Heart left ventricle (tissue), 16 donors: ENCODE results near the gene SALL3. TPM values are rescaled to one million over a fixed set of nuclear protein-coding genes. Genes with fewer than 3 reads are reported as not detected.

ENCODE experiments used
- ATAC-seq, 4 donors: fragments of 200-7000 bp; cut with Tn5 transposase; one replicate each; pipeline ENCODE4 v1.9.1; 2020 to 2022; ENCODE audit warnings: moderate library complexity in 4 of 4, mild to moderate bottlenecking in 3 of 4, moderate number of reproducible peaks in 1 of 4
- DNase-seq, 5 donors: peaks; one replicate each; pipeline ENCODE4 v3.0.0-alpha.2; 2020
- H3K27ac ChIP-seq, 12 donors: fragments of 200-600 bp; sonication (generic) in 4 of 12; one replicate each; pipeline versions ENCODE4 v1.5.0 to v1.8.0; 2016 to 2022; ENCODE audit warnings: mild to moderate bottlenecking in 2 of 12
- H3K27me3 ChIP-seq, 9 donors: fragments of 200-600 bp; sonication (generic) in 2 of 9; one replicate each; pipeline versions ENCODE4 v1.5.1 to v1.8.0; 2016 to 2022; ENCODE audit warnings: mild to moderate bottlenecking in 3 of 9
- H3K36me3 ChIP-seq, 9 donors: fragments of 200-600 bp; sonication (generic) in 2 of 9; one replicate each; pipeline versions ENCODE4 v1.5.0 to v1.8.0; 2018 to 2022; ENCODE audit warnings: mild to moderate bottlenecking in 2 of 9
- H3K4me1 ChIP-seq, 12 donors: fragments of 200-600 bp; sonication (generic) in 4 of 12; one replicate each; pipeline versions ENCODE4 v1.5.0 to v1.8.0; 2016 to 2022; ENCODE audit warnings: mild to moderate bottlenecking in 3 of 12
- H3K4me3 ChIP-seq, 12 donors: fragments of 200-600 bp; sonication (generic) in 4 of 12; one replicate each; pipeline versions ENCODE4 v1.5.0 to v1.8.0; 2017 to 2022; ENCODE audit warnings: mild to moderate bottlenecking in 9 of 12, moderate library complexity in 4 of 12
- H3K9me3 ChIP-seq, 12 donors: fragments of 200-600 bp; sonication (generic) in 4 of 12; one replicate each; pipeline versions ENCODE4 v1.5.0 to v1.8.0; 2016 to 2022; ENCODE audit warnings: mild to moderate bottlenecking in 1 of 12
- CTCF ChIP-seq, 12 donors: fragments of 200-600 bp; sonication (generic) in 4 of 12; IDR thresholded peaks; one replicate each; pipeline versions ENCODE4 v1.5.0 to v1.8.0; 2018 to 2022; ENCODE audit warnings: antibody characterized with exemption in 12 of 12, mild to moderate bottlenecking in 5 of 12
- POLR2A ChIP-seq, 2 donors: fragments of 450-650 bp; IDR thresholded peaks; one replicate each; pipeline ENCODE4 v1.6.1; 2017; ENCODE audit warnings: antibody characterized with exemption in 2 of 2, mild to moderate bottlenecking in 2 of 2, moderate library complexity in 2 of 2
- WGBS, 4 donors: extraction: QIAGEN DNeasy Blood & Tissue Kit in 2 of 4; methylation state at CpG; one replicate each; pipeline versions ENCODE4 v1.1.5 to v1.1.7; 2013 to 2018; 5-methylcytosine and 5-hydroxymethylcytosine counted together
- intact Hi-C, 10 donors: fragments of 100-400 bp; cut with DNase I; formaldehyde crosslinking; loops; one replicate each; pipeline versions ENCODE4 v1.11.1 to v1.14.2; 2022
- polyA plus RNA-seq, 2 donors: library from polyadenylated mRNA; stranded (reverse); fragments of 200-250 nt; gene quantifications; one replicate each; pipeline ENCODE4 v1.2.3, GENCODE V29; 2013
- total RNA-seq, 9 donors: library from RNA; depleted of rRNA in 2 of 9; stranded (reverse); fragments of >200 nt in 2 of 9; fragmentation: NEBNext Ultra II Directional in 3 of 9; extraction: Animal tissue kit (Norgen Biotek cat#: 25700) in 3 of 9; gene quantifications; one replicate each; pipeline versions ENCODE4 v1.1.0 to v1.2.4, GENCODE V29; 2016 to 2023
- donor health status: ischemic (EF 13 %, LVEDD 7.1; RV severe dilation, severe dysfunction).
- donor health status: healthy with polysubstance abuse.
- donor health status: DM: no; HTN: yes; CAD: no.
- donor health status: DM: no; HTN: no; CAD: no.
- donor health status: ischemic (EF 25% LVEDD 6.9; RV normal size, moderate dysfunction).
- donor health status: ischemic (EF 25% LVEDD 5.7; RV mildly dilated, moderate dysfunction).
- donor health status: healthy.
- donor health status: DM: yes; HTN: yes; CAD: no.
- donor health status: ischemic (EF 35%, LVEDD 5.7; RV mildly dilated, moderate dysfunction).
- donor health status: nonischemic (EF 11% LVEDD 7.7; RV severe dilation, severe dysfunction).
- donor health status: DM: yes; HTN: yes; CAD: no.
- donor health status: PGD.
- donor health status: ischemic (EF 29% LVEDD 5.4; RV normal size, mild dysfunction).
- donor health status: nonischemic (EF 23%, LVEDD 6.1; RV moderate dilation, normal function).

SALL3 gene
- total and polyA plus RNA-seq, 11 donors: 0.04 to 0.17 (median 0.06) TPM; not detected in 3

GRCh38 chr18:79006106-79006795 is 26.6 kb downstream of the SALL3 start:
- no peak overlapping the region for H3K4me3 ChIP-seq
- TF ChIP-seq CTCF (IDR thresholded peaks at IDR 0.05) (no peak), POLR2A (IDR thresholded peaks at IDR 0.05) (no peak)
- DNase-seq (no peak), ATAC-seq (no peak)
- intact Hi-C loops: no loop called here
- H3K27ac ChIP-seq: no peak overlapping the region
- 85 to 92% (median 89%) methylated on average over 48 to 67 of the region's 67 CpGs for WGBS, 4 donors
- no peaks in the 10 kb centered on the region for H3K4me1 ChIP-seq
- H3K9me3 ChIP-seq: peaks cover 0 to 4% (median 0%) of the 10 kb centered on the region in 12 donors
- no peaks in the 10 kb centered on the region for H3K36me3 ChIP-seq
- H3K27me3 ChIP-seq: peaks cover 0 to 21% (median 0%) of the 10 kb centered on the region in 9 donors

- no peaks in the 10 kb centered on the region for H3K4me1 ChIP-seq
- DNase-seq: no peak
- H3K27me3 ChIP-seq: peaks cover 0 to 18% (median 0%) of the 10 kb centered on the region in 9 donors
- intact Hi-C loops: no loop called here
- WGBS, 4 donors: 84 to 95% (median 86%) methylated on average over 9 of the region's 9 CpGs
- H3K36me3 ChIP-seq: no peaks in the 10 kb centered on the region
- H3K27ac ChIP-seq: no peak overlapping the region
- peaks cover 0 to 4% (median 0%) of the 10 kb centered on the region in 12 donors for H3K9me3 ChIP-seq
- ATAC-seq: no peak
- TF ChIP-seq CTCF (IDR thresholded peaks at IDR 0.05) (no peak), POLR2A (IDR thresholded peaks at IDR 0.05) (no peak)
- H3K4me3 ChIP-seq: no peak overlapping the region
These were observed 27.8 kb downstream of the SALL3 start for GRCh38 chr18:79007440-79007839.

- no peaks in the 10 kb centered on the region for H3K36me3 ChIP-seq
- no peak for DNase-seq
These were observed 28.8 kb downstream of the SALL3 start for GRCh38 chr18:79008356-79008940.

More at GRCh38 chr18:79008356-79008940, 28.8 kb downstream of the SALL3 start:
- TF ChIP-seq POLR2A (IDR thresholded peaks at IDR 0.05): no peak
- no peak for TF ChIP-seq CTCF (IDR thresholded peaks at IDR 0.05)
- H3K27me3 ChIP-seq: peaks cover 0 to 18% (median 0%) of the 10 kb centered on the region in 9 donors
- H3K4me3 ChIP-seq: no peak overlapping the region
- WGBS, 4 donors: 86 to 92% (median 90%) methylated on average over 17 to 21 of the region's 21 CpGs
- ATAC-seq: no peak
- intact Hi-C loops: no loop called here
- peaks cover 0 to 4% (median 0%) of the 10 kb centered on the region in 12 donors for H3K9me3 ChIP-seq
- H3K27ac ChIP-seq: no peak overlapping the region
- H3K4me1 ChIP-seq: no peaks in the 10 kb centered on the region
